GM12865 (cell line): ENCODE data around the gene SYT2.
"Not testable (repeated sequence)": the region's sequence is repeated elsewhere in the genome, so short reads cannot be mapped to it uniquely, and the experiment has no call there.

Experiments
- DNase-seq: peaks from one replicate; pipeline ENCODE4 v3.0.0; 2010; ENCODE audit warnings: low read depth
- H3K4me3 ChIP-seq: 2 replicates; pipeline ENCODE4 v1.5.1; 2011; ENCODE audit warnings: mild to moderate bottlenecking, low read depth, low read length, control low read depth
- TF ChIP-seq, protein P1 (sequence below): IDR thresholded peaks from 2 replicates; pipeline ENCODE4 v1.5.1; 2011; ENCODE audit warnings: low read length, control low read depth, low read depth, inconsistent platforms; ENCODE audit not compliant: insufficient read depth; ENCODE audit errors: missing control alignments

The SYT2 gene

DNA sequence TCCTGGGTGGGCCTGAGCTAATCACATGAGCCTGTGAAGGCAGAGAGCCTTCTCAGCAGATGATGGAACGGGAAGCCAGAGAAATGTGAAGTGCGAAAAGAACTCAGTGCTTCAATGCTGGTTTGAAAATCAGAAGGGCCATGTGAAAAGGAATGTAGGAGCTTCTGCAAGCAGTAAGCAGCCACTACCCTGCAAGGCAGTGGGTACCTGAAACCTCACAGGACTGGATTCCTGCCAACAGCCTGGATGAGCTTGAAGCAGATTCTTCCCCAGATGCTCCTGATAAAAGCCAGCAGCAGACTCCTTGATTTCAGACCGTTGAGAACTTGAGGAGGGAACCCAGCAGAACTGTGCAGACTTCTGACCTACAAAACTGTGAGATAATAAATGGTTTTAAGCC lies 158.6 kb downstream of the SYT2 start:
- H3K4me3 ChIP-seq: no peak overlapping the region
- DNase-seq: no peak
- TF ChIP-seq, protein P1, sequence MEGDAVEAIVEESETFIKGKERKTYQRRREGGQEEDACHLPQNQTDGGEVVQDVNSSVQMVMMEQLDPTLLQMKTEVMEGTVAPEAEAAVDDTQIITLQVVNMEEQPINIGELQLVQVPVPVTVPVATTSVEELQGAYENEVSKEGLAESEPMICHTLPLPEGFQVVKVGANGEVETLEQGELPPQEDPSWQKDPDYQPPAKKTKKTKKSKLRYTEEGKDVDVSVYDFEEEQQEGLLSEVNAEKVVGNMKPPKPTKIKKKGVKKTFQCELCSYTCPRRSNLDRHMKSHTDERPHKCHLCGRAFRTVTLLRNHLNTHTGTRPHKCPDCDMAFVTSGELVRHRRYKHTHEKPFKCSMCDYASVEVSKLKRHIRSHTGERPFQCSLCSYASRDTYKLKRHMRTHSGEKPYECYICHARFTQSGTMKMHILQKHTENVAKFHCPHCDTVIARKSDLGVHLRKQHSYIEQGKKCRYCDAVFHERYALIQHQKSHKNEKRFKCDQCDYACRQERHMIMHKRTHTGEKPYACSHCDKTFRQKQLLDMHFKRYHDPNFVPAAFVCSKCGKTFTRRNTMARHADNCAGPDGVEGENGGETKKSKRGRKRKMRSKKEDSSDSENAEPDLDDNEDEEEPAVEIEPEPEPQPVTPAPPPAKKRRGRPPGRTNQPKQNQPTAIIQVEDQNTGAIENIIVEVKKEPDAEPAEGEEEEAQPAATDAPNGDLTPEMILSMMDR: no peak

DNA sequence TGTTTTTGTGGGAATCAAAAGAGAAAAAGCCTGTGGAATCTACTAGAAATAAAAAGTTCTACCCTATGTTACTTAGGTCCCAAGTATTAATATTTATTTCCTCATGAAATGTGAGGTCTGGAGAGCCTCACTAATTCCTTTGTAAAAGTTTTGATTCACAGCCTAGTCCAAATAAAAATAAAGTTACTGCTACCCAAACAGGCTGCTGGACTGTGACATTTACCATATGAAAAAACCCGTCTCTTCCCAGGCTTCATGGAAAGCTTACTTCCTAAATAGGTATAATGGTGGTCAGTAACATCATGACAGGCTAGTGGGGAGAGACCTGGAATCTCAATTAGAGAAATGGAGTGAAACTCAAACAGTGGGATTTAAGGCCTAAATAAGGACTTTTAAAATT lies 160.2 kb downstream of the SYT2 start:
- not testable (repeated sequence) for H3K4me3 ChIP-seq, DNase-seq

DNA sequence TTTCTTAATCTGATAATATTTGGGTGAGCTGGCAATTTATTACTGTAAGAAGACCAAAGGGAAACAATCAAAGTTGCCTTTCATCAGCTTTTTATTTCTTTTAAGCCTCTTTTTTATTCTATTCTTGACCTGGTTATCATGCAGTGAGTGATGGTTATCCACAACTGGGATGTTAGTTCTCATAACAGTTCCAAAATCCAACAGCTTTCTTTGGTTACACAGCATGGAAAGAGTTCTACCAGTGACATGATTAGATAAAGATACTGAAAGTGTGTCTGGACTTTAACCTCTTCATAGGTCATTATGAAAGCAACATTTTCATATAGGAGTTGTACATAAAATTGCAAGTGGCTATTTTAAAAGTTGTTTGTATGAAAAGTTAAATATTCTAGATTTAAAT lies 163.0 kb downstream of the SYT2 start:
- no peak for DNase-seq
- TF ChIP-seq, protein P1: no peak
- no peak overlapping the region for H3K4me3 ChIP-seq

DNA sequence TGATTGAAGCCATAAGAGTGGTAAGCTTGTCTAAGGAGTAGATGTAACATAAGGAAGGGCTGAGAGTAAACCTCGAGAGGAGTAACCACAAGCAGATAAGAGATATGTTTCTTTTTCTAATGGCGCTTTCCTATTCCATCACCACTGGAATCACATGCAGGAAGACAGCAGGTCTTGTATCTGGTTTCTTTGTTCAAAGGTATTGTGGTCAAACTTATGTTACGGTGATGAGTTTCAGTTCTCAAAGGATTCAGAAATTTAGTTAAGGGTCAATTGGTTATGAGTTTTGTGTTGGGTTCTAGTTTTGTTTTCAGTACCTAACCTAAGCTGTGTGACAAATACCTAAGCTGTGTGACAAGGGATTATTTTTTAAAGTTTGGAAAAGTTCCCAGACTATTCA lies 163.5 kb downstream of the SYT2 start:
- H3K4me3 ChIP-seq: peak overlapping the region; percentile 27
- DNase-seq: peak; percentile 64

DNA sequence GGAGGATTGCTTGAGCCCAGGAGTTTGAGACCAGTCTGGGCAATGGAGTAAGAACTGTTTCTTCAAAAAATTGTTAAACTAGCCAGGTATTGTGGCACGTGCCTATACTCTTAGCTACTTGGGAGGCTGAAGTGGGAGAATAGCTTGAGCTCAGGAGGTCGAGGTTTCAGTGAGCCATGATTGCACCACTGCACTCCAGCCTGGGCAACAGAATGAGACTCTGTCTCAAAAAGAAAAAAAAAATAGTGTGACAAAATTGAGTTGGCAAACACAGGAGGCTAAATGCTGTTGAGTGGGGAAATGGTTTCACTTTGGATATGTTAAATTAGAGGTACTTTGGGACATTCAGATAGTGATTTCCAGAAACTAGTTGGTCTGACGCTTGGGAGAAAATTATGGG lies 163.9 kb downstream of the SYT2 start:
- H3K4me3 ChIP-seq: peak overlapping the region; percentile 27
- DNase-seq: peak; percentile 13

DNA sequence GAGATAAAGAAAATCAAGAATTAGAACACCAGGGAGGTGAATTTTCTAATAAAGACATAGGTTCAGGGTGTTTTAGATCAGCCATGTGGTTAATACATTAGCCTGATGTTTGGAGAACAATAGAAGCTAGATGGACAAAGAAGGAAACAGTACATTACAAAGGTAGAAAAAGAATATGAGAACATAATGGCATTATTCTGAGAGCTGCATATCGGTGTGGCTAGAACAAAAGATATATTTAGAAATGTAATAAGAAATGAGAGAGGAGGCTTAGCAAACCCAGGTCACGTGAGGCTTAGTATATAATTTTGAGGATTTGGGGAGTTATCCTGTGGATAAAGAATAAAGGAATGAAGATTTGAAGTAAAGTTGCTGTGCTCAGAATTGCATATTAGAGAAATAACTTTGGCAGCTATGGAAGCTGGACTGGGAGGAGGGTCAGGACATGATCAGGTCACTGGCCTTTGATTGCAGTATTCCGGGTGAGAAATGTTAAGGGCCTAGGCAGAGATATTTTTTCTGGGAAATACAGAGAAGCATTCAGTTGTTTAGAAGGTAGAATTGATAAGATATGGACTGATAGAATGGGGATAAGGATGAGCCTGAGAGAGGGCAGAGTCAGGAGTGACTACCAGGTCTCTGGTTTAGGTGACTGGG lies 164.5 kb downstream of the SYT2 start:
- H3K4me3 ChIP-seq, DNase-seq: not testable (repeated sequence)

DNA sequence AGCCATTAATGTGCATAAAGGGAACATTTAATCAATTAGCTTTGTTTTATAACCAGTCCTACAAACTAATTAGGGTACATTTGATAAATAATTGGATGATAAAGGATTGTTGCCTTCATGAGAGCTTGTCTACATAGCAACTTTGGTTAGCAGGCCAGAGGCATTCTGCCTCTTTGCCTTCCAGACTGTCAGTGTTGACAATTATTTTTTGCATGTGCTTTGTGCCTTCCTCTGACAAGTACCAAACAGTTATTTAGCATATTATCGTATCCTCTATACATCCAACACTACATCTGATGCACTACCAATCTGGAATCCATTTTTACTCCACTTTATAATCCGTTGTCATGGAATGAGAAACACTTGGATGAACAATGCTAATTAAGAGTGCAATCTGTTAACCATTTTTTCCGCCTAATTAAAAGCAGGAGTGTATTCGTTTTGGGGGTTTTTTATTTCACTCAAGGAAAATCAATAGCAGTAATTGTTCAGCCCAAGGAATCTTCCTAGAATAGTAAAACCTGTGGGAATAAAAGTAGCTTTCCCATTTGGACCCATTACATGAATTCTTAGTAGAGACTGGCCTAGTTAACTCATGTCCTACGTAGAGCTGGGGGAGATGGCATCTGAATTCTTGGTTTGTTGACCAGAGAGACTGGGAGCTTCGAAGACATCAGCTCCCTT lies 165.3 kb downstream of the SYT2 start:
- not testable (repeated sequence) for H3K4me3 ChIP-seq, DNase-seq

DNA sequence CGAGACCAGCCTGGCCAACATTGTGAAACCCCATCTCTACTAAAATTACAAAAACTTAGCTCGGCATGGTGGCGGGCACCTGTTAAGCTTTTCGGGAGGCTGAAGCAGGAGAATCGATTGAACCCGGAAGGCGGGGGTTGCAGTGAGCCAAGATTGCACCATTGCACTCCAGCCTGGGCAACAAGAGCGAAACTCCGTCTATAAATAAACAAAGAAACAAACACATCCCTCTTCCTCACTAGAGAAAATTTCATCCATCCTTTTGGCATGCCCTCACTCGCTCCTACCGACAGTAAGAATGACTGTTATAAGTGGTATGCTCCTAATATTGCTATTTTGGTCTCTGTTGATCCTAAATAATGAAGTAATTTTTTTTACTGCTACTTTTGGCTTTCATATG lies 166.7 kb downstream of the SYT2 start:
- not testable (repeated sequence) for H3K4me3 ChIP-seq, DNase-seq

DNA sequence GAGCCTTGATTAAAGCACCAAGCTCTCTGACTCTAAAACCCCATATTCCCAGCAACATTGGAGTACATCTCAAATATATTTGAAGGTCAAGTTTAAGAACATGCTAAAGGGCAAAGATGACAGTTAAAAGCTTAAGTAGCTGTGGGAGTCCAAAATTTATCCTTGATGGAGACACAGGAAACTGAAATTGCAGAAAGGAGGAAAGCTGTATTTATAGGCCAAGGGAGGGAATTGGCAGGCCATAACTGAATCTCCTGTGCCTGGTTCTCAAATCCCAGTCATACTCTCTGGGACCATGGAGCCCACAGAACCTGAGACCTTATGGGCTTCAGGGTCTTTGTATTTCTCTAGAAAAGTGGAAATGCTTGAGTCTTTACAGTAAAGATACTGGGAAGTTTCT lies 167.8 kb downstream of the SYT2 start:
- not testable (repeated sequence) for H3K4me3 ChIP-seq, DNase-seq

DNA sequence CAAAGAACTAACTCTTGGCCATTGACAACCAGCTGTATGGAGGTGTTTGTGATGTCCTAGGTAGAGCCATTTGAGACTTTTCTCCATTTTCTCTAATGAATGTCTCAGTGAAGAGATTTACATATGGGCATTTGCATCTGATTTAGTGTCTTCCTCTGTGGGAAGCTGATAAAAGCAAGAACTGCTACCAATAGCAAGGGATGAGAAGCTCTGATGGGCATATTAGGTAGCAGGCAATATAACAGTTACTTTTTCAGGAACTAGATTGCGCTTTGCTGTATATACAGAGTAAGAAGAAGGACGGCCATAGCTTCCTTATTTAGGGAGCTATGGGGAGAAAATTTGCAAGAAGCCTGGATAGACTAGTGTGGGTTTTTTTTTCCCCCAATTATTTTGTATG lies 169.4 kb downstream of the SYT2 start:
- H3K4me3 ChIP-seq, DNase-seq: not testable (repeated sequence)
